NOMO-1 treated with dmso at 0.1 percent for 144 hours (cell line): ENCODE results near the gene APOL1.
"Not testable (repeated sequence)": the region's sequence is repeated elsewhere in the genome, so short reads cannot be mapped to it uniquely, and the experiment has no call there.

Experiments
- DNase-seq: peaks from one replicate; lab custom pipeline; 2025; ENCODE audit not compliant: unreplicated experiment; lab: John Stamatoyannopoulos, UW

Gene APOL1

DNA sequence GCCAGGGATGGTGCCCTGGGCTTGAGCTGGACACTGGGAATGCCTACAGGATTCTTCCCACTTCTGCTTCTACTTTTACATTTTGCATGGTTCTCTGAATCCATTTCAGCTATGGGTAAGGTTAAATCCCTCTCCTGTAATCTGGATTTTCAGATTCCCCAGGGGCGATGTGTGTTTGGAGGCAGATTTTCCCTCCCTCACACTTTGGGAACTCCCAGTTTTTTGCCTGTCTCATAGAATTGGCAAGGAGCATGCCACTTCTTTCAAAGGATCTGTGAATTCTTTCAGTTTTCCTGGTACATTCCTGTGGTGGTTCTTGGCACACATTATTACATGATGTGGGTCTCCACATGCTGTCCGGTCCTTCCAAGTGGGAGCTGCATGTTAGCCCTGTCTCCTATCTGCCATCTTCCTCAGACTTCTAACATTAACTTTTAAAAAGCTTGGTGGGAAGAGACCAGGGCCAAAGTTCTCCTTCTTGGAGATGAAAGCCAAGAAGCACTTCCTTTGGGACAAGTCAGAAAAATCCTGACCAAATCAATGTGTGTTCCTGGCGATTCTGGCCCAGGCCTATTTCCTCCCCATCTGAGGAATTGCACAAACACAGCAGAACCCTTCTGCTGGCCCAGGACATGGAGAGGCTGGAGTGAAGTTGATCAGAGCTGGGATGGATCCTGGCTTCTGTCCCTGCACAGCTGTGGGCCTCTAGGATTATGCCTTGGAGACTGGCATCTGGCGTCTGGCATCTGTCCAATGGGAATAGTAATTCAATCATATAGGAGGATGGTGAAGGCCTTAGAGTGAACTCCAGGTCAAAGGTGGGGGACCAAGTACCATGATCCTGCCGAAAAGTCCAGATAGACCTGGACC lies 8.2 kb upstream of the APOL1 start:
- DNase-seq: no peak

DNA sequence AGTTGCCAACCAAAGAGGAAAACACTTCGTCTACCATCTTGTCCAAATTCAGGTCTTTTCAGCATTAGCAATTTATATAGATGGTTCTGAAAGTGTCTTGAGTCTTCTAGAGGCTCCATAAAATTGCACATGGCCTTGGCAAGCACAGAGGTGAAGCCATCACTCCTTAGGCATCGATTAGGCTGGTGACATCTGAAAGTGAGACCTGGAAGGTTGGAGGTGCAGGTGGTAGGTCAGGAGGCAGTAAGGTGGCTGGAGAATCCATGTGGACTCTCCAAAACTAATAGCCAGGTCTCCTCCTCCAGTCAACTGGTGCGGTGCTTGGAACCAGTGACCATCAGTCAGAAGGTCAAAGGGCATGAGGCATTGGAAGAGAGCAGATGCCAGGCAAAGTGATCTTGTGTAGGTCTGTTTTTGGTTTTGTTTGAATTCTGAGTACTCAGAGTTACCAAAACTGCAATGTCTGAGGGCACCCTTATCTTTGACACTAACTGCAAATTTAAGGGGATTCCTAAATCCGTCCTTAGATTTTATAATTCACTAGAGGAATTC lies 7.1 kb upstream of the APOL1 start:
- no peak for DNase-seq

DNA sequence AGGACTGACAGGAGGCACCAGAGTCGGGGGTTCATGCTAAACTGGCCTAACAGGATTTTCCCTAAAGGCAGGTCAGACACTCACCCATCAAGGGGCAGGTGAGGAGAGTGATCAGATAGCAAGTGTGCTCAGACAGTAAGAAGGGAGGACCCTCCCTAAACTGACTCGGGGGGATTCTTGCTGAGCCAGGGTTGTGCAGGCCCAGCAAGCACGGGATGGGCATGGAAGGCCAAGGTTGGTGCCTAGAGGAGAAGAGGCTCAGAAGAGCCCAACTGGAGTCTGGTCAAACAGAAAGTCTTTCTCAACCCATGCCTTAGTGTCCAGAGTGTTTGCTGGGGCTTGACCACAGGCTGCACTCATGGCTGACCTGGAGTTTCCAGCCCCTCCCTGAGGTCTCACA lies 6.2 kb upstream of the APOL1 start:
- DNase-seq: no peak

DNA sequence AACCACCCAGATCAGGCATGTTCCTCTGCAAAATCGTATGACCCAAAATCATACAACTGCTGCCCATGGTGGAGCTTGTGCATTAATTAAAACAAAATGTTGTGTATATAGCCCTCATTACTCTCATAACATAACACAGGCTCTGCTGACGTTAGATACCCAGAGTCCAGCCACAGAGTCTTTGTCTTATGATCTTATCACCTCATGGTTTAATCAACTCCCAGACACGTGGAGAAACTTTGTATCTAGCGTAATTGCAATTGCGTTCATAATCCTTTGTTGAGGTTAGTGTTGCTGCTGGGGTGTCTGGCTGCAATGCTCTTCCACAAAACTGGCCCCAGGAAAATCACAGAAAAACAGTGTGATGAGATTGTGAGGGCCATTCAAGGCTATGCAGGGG lies 5.0 kb upstream of the APOL1 start:
- no peak for DNase-seq

DNA sequence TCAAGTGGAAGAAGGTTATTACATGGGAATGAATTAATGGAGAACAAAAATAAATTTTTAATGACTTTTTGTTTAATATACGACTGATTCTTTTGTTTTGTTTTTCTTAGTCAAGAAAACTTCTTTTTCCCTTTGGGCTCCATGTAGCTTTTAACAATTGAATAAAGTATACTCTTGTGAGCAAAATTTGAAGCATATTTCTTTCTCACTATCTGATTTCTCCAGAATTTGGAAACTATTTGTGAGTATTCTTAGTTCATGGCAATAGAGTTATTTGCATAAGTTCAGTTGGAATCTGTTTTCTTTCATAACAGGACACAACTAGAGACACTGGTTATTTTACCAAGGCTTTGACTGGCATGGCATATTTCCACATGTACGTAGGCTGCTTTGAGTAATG lies 3.8 kb upstream of the APOL1 start:
- no peak for DNase-seq

DNA sequence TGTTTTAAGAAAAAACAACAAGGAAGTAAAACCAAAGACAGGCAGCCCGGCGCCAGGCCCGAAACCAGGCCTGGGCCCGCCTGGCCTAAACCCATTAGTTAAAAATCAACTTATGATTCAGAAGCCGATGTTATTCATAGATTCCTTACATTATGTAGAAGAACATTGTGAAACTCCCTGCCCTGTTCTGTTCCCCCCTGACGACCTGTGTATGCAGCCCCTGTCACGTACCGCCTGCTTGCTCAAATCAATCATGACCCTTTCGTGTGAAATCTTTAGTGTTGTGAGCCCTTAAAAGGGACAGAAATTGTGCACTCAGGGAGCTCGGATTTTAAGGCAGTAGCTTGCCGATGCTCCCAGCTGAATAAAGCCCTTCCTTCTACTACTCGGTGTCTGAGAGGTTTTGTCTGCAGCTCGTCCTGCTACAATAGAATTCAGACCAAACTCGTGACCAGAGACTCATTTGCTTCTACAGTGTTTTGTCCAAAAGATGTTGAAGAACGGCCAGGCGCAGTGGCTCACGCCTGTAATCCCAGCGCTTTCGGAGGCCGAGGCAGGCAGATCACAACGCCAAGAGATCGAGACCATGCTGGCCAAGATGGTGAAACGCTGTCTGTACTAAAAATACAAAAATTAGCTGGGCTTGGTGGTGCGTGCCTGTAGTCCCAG lies 2.5 kb upstream of the APOL1 start:
- DNase-seq: not testable (repeated sequence)

DNA sequence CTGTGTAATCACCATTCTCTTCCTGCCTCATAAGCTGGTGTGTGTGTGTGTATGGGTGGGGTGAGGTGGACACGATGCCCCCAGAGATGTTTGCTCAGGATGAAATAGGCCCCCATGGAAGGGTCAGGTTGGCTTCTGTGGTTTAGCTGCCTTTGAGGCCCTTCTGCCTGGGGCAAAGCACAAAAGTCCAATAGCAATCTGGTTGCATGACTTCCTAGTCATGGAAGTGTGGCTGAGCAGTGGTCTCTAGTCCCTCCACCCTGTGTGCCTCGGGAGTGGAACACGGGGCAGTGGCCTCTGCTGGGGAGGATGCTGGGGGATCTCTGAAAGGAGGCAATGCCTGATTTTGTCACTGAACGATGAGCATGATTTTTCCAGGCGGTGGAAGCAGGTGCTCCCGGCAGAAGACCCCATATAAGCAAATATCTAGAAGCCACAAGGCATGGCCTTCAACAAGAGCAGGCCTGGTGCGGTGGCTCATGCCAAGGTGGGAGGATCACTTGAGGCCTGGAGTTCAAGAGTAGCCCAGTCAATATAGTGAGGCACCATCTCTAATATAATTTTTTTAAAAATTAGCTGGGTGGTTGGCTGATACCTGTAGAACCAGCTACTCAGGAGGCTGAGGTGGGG lies 839 bp upstream of the APOL1 start:
- not testable (repeated sequence) for DNase-seq

DNA sequence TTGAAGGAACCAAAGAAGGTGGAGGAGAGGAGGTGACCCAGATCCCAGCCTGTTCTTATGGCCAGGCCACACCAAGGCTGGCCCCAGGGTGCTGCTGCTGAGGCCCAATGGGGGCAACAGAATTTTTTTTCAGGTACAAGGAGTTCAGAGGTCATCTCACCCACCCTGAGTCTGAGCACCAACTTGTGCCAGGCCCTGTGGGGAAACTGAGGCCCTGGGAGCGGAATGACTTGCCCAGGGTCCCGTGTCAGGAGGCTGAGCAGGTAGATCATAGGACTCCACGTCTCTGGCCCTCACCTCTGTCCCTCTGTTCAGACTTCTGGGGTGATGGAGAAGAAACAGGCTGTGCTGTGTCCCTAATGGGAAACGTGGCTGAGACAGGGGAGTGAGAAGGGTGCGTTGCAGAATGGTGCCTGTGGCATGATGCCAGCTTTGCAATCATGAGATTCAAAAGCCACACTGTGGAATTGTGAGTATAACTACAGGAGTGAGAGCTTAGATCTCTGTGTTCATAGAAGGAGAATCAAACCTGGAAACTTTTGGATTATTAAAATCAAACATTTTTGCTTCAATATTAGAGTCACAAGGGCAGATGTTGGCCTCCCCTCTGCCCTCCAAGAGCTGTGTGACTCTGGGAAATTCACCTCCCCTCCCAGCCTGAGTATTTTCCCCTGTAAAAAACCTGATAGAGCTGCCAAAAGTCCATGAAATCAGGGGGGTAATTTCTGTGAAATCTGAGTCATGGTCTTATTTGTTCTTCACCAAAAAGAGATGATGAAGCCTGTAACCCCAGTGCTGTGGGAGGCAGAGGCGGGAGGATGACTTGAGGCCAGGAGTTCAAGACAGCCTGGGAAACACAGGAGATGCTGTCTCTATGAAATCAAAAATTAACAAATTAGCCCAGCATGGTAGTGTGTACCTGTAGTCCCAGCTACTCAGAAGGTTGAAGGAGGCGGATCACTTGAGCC lies 874 bp downstream of the APOL1 start:
- no peak for DNase-seq

DNA sequence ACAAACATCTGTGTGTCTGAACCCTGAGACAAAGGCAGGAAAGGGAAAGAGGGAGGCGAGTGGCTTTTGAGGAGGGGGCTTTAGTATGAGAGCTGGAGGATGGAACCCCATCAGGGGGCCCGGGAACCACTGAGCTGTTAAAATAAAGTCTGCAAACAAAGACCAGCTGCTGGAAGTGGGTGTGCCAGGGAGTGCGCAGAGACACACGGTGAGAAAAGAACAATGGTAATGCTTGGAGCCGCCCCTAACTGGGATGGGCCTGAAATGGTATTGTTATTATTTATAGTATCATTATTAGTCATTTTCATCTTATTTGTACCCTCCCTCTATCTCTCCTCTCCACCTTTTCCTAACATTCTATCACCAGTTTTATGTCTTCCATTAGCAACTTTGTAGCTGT lies 2.6 kb downstream of the APOL1 start:
- DNase-seq: not testable (repeated sequence)

DNA sequence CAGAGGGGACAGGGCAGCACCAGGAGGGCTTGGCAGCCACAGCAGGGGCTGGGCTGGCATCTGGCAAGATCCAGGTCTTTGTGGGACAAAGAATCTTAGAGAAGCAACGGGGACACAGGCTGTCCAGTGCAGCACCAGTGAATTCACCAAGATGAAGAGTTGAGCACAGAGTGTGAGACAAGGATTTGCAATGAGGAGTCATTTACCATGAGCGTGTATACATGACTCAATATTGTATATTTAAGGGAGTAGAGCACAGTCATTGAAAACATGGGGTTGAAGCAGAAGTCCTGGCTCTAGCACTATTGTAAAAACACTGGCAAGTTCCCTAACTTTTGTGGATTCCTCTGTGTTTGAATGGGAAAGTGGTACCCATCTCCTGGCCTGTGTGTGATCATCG lies 3.5 kb downstream of the APOL1 start:
- DNase-seq: no peak

DNA sequence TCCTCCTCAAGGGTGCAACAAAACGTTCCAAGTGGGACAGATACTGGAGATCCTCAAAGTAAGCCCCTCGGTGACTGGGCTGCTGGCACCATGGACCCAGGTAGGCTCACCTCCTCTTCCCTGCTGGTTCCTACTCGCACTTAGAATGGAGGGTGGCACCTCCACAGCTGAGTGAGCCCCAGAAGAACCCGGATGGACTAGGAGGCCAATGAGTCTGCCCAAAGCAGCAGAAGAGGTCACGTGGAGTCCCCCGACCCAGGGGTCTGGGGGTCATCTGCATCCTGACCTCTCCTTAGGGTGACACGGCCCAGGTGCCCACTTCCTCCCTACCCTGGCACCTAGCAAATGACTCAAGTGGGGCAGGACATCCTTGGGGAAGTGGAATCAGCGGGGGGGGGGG lies 4.4 kb downstream of the APOL1 start:
- DNase-seq: no peak

DNA sequence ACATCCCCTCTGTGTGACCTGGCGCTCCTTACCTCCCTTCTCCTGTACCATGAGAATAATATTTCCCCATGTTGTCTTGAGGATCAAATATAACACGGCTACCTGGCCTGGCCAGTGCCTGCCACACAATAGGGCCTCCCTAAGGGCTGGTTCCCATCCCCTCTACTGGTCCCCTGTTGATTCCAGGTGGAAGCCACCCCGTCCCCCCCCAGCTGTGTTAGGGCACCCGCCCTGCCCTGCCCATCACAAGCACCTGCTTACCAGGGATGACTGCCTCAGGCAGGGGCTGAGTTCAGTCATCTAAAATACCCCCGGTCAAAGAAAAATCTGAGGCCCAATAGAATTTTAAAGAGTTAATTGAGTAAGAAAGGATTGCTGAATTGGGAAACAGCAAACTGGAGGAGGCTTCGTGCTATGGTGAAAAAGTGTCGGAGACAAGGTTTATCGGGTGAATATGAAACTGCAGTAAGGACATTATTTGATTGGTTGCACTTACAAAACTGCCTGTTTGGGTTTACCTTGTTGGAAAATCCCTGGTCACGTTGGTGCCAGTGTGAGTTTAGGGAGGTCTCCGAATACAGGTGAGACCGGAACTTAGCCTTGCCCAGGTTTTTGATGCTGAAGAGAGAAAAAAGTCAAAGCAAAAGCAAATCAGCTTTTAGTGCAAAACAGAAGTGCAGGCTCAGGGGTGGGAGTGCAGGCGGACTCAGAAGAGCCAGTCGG lies 5.2 kb downstream of the APOL1 start:
- DNase-seq: no peak

DNA sequence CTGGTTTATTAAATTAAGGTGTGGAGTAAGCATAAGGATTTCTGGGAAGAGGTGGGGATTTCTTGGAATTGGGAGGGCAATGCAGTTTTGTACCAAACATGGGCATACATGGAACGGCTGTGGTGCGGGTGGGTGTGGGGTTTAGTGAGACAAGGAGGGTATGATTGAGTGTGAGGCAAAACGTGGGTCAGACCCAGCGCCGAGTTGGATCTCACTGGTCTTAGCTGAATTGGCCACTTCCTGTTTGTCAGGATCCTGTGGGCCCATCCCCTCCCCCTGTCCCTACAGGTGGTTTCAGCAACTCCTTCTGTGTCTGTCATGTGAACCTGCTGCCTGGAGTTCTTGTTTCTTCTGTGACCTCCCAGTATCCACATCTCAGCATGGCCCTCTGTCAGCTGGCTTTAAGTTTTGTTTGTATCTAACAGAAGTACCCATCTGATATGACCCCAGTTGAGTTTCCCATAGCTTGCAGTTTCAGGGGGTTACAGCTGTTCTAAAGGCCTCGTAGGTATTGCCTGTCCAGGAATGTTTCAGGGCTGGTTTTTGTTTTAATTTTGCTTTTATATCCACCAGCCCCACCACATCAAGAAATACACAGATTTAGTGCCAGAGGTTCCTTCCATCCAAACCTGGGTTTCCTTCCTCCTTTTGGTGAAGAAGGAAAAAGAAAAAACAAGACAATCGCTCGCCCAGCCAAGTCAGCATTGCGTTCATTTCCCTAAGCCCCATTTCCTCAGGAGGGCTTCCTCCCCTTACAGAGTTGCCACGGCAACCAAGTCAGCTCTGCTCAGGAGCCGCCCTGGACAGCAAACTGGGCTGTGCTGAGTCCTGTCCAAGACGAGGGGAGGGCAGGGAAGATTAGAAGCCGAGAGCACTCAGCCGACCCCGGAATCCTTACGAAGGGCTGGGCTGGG lies 6.0 kb downstream of the APOL1 start:
- DNase-seq: no peak

DNA sequence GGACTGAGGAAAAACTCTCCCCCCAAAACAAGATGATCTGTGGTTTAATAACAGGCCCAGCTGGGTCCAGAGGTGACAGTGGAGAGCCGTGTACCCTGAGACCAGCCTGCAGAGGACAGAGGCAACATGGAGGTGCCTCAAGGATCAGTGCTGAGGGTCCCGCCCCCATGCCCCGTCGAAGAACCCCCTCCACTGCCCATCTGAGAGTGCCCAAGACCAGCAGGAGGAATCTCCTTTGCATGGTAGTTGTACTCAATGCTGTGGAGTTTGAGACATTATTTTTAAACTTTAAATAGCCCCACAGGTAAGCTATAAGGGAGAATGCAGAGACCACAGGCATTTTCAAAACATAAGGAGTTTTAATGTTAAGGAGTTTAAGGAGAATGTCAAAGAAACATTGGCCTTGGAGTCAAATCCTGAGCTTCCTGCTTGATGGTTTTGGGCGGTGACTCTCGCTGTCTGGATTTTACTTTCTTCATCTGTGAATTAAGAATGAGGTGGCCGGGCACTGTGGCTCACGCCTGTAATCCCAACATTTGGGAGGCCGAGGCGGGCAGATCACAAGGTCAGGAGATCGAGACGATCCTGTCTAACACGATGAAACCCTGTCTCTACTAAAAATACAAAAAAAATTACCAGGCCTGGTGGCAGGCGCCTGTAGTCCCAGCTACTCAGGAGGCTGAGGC lies 6.8 kb downstream of the APOL1 start:
- DNase-seq: no peak

DNA sequence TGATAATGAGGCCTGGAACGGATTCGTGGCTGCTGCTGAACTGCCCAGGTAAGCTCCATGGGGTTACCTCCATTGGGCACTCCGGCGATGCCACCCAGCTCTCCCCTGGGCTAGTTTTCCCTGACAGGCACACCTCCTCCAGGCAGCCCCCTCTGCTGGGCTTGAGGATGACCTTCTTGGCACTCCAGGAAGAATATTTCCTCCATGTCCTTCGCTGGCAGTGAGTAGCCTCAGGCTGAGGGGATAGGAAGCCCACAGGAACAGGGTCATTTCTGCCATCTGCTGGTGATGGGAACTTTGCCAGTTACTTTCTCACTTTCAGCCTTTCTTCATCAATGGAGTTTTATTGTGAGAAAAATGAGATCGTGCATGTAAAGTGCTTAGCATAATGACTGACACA lies 8.7 kb downstream of the APOL1 start:
- DNase-seq: not testable (repeated sequence)

DNA sequence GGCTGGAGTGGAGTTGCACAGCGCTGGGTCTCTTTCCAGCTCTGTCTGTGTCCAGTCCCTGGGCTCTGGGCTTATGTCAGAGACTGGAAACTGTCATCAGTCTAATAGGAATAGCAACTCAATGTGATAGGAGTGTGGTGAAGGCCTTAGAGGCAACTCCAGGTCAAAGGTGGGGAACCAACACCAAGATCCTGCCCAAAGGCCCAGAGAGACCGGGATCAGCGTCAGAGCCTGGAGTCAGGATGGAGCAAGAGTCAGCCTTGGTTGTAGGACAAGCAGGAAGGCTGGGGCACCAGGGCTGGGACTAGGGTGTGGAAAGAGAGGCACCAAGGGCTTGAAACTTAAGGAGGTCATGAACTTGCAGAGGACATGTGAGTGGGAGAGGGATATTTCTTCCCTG lies 9.4 kb downstream of the APOL1 start:
- not testable (repeated sequence) for DNase-seq

DNA sequence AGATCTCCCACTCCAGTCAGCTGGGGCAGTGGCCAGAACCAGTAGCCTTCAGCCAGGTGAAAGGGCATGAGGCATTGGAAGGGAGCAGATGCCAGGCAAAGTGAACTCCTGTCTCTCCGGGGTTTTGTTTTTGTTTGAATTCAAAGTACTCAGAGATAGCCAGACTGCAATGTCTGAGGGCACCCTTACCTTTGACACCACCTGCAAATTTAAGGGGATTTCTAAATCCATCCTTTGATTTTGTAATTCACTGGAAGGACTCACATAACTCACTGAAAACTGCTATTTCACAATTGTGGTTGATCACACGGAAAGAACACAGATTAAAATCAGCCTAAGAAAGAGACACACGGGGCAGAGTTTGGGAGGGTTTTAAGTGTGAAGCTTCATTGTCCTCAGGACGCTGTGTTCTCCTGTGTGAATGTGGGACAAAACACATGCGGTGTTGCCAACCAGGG lies 10.3 kb downstream of the APOL1 start:
- not testable (repeated sequence) for DNase-seq
